GM19239 (cell line): ENCODE results near the gene SMPD3.
A peak's percentile ranks its signal among the peaks of the same experiment; 100 is the strongest.

Experiments used
- DNase-seq: peaks from one replicate; pipeline ENCODE4 v3.0.0; 2011; ENCODE audit warnings: low spot score; ENCODE audit not compliant: insufficient read length
- FAIRE-seq: peaks from 2 replicates; lab custom pipeline; 2011; peaks lifted over from hg19 to GRCh38; lab: Jason Lieb, UNC

Gene SMPD3

GRCh38 chr16:68388124-68388523 lies 60.2 kb downstream of the SMPD3 start:
- DNase-seq: no peak
- FAIRE-seq: no peak

- DNase-seq (no peak), FAIRE-seq (no peak)
Observed at GRCh38 chr16:68387301-68387700, 61.0 kb downstream of the SMPD3 start.

GRCh38 chr16:68386628-68387027 lies 61.7 kb downstream of the SMPD3 start:
- FAIRE-seq: no peak
- DNase-seq: no peak

GRCh38 chr16:68385371-68385770 lies 62.9 kb downstream of the SMPD3 start:
- no peak for FAIRE-seq
- DNase-seq: no peak

- DNase-seq: no peak
- FAIRE-seq: peak; percentile 8
Observed at GRCh38 chr16:68384288-68385161, 63.8 kb downstream of the SMPD3 start.

- no peak for DNase-seq
- FAIRE-seq: no peak
Observed at GRCh38 chr16:68383858-68384257, 64.5 kb downstream of the SMPD3 start.

- DNase-seq: no peak
- peak; percentile 21 for FAIRE-seq
Observed at GRCh38 chr16:68382296-68382718, 66.0 kb downstream of the SMPD3 start.

GRCh38 chr16:68381363-68381724 lies 67.0 kb downstream of the SMPD3 start:
- DNase-seq: no peak
- no peak for FAIRE-seq

- FAIRE-seq: peak; percentile 4
- no peak for DNase-seq
Observed at GRCh38 chr16:68380676-68381362, 67.5 kb downstream of the SMPD3 start.

GRCh38 chr16:68380348-68380670 lies 68.0 kb downstream of the SMPD3 start:
- FAIRE-seq (no peak), DNase-seq (no peak)

- no peak for FAIRE-seq
Observed at GRCh38 chr16:68379472-68380347, 68.6 kb downstream of the SMPD3 start.

GRCh38 chr16:68378436-68379415 lies 69.6 kb downstream of the SMPD3 start:
- no peak for DNase-seq
- FAIRE-seq: no peak

More at GRCh38 chr16:68379472-68380347, 68.6 kb downstream of the SMPD3 start:
- DNase-seq: no peak

GRCh38 chr16:68377667-68378393 lies 70.5 kb downstream of the SMPD3 start:
- FAIRE-seq: no peak
- no peak for DNase-seq

- no peak for FAIRE-seq
Observed at GRCh38 chr16:68377221-68377620, 71.1 kb downstream of the SMPD3 start.

GRCh38 chr16:68376590-68376989 lies 71.7 kb downstream of the SMPD3 start:
- no peak for DNase-seq
- FAIRE-seq: no peak

More at GRCh38 chr16:68377221-68377620, 71.1 kb downstream of the SMPD3 start:
- DNase-seq: no peak

GRCh38 chr16:68375801-68376536 lies 72.3 kb downstream of the SMPD3 start:
- FAIRE-seq (no peak), DNase-seq (no peak)

GRCh38 chr16:68374961-68375660 lies 73.2 kb downstream of the SMPD3 start:
- DNase-seq (no peak), FAIRE-seq (no peak)
